GM12878 (cell line): ENCODE data around the gene SSH3. TPM values are rescaled to one million over a fixed set of nuclear protein-coding genes. Genes with fewer than 3 reads are reported as not detected.

Source experiments
- BCL3 ChIP-seq: IDR thresholded peaks from 2 replicates; pipeline ENCODE4 v1.6.1; 2011; ENCODE audit warnings: borderline replicate concordance, low read depth, mild to moderate bottlenecking, moderate library complexity, low read length; ENCODE audit not compliant: insufficient read depth, poor library complexity, severe bottlenecking
- BHLHE40 ChIP-seq, 2 experiments: fragments of 450-650 bp in 1 of 2; IDR thresholded peaks; 2 replicates each; pipeline ENCODE4 v1.6.1; 2011 to 2017; ENCODE audit warnings: low read depth in 2 of 2, borderline replicate concordance in 1 of 2, improper control_type of control experiment in 1 of 2, low read length in 1 of 2, mild to moderate bottlenecking in 1 of 2
- CBX5 ChIP-seq: sonication (generic); IDR thresholded peaks from 2 replicates; pipeline ENCODE4 v1.6.1; 2016; ENCODE audit warnings: low read depth, moderate library complexity, mild to moderate bottlenecking, inconsistent platforms
- KLF5 ChIP-seq: fragments of 450-650 bp; IDR thresholded peaks from 2 replicates; pipeline ENCODE4 v1.6.1; 2014; ENCODE audit warnings: mild to moderate bottlenecking; ENCODE audit not compliant: partially characterized antibody
- MYB ChIP-seq: fragments of 150-350 bp; IDR thresholded peaks from 2 replicates; pipeline ENCODE4 v1.6.1; 2014; ENCODE audit warnings: mild to moderate bottlenecking, low read depth, low read length, borderline replicate concordance
- NR2C2 ChIP-seq: IDR thresholded peaks from 2 replicates; pipeline ENCODE4 v1.6.1; 2011; ENCODE audit warnings: borderline replicate concordance, low read depth; ENCODE audit not compliant: control insufficient read depth, insufficient read length
- REST ChIP-seq: IDR thresholded peaks from 2 replicates; pipeline ENCODE4 v1.6.1; 2012; ENCODE audit warnings: mild to moderate bottlenecking, low read depth, low read length
- SIX5 ChIP-seq: IDR thresholded peaks from 2 replicates; pipeline ENCODE4 v1.6.1; 2011; ENCODE audit warnings: mild to moderate bottlenecking, low read depth, low read length, moderate library complexity; ENCODE audit not compliant: severe bottlenecking
- SMAD5 ChIP-seq: IDR thresholded peaks from 2 replicates; pipeline ENCODE4 v1.6.1; 2016; ENCODE audit warnings: antibody characterized with exemption, low read depth
- SMC3 ChIP-seq: IDR thresholded peaks from 2 replicates; pipeline ENCODE4 v1.6.1; 2011; ENCODE audit warnings: low read length, improper control_type of control experiment, borderline replicate concordance
- SRF ChIP-seq, 2 experiments: IDR thresholded peaks; 2 replicates each; pipeline ENCODE4 v1.6.1; 2011; ENCODE audit warnings: low read depth in 2 of 2, low read length in 2 of 2, mild to moderate bottlenecking in 1 of 2, moderate library complexity in 1 of 2
- ZNF207 ChIP-seq: fragments of 450-650 bp; IDR thresholded peaks from 2 replicates; pipeline ENCODE4 v1.6.1; 2014; ENCODE audit warnings: antibody characterized with exemption, mild to moderate bottlenecking, borderline replicate concordance
- ZNF622 ChIP-seq: fragments of 450-650 bp; IDR thresholded peaks from 2 replicates; pipeline ENCODE4 v1.6.1; 2017; ENCODE audit warnings: mild to moderate bottlenecking, inconsistent platforms
- polyA plus RNA-seq, 11 experiments: library from polyadenylated mRNA; depleted of rRNA in 4 of 11; unstranded in 6 of 11; stranded (reverse) in 5 of 11; fragments of >200 nt; fragmentation: Nextera tagmentation in 4 of 11; fragmentation: Illumina TruSeq in 1 of 11; extraction: Ambion mirVana in 4 of 11; extraction: Trizol in 1 of 11; gene quantifications; 1 replicate in 1 of 11; 2 replicates in 10 of 11; pipeline versions ENCODE4 v1.2.1 to v1.2.3, GENCODE V29; 2011 to 2016; ENCODE audit warnings: inconsistent platforms in 2 of 11, missing spikeins in 2 of 11, low read depth in 1 of 11
- total RNA-seq, 4 experiments: library from RNA; depleted of rRNA in 3 of 4; stranded (reverse); fragments of >200 nt in 3 of 4; fragmentation: Illumina TruSeq in 1 of 4; extraction: Trizol in 1 of 4; gene quantifications; 2 replicates each; pipeline versions ENCODE4 v1.2.1 to v1.2.3, GENCODE V29; 2013 to 2021
- TF ChIP-seq, protein P1 (sequence below): fragments of 450-650 bp; IDR thresholded peaks from 2 replicates; pipeline ENCODE4 v1.6.1; 2016; ENCODE audit warnings: mild to moderate bottlenecking
- TF ChIP-seq, protein P2 (sequence below): fragments of 450-650 bp; IDR thresholded peaks from 2 replicates; pipeline ENCODE4 v1.6.1; 2014; ENCODE audit warnings: mild to moderate bottlenecking
- TF ChIP-seq, protein P3 (sequence below): fragments of 450-650 bp; IDR thresholded peaks from 2 replicates; pipeline ENCODE4 v1.6.1; 2017; ENCODE audit warnings: mild to moderate bottlenecking, low read depth, inconsistent platforms; ENCODE audit not compliant: poor library complexity, severe bottlenecking

SSH3 gene
- total and polyA plus RNA-seq, 10 of the 15 experiments (the other 5 are each of a cell fraction or from before 2014, with no cell fraction given), result 0.05 to 0.83 (median 0.28) TPM; not detected in 3

GRCh38 chr11:67353317-67354074, 50.2 kb downstream of the SSH3 start, which contains the start of gene POLD4 (continued):
- TF ChIP-seq BCL3 (peak; percentile 62), BHLHE40 (IDR thresholded peaks at IDR 0.05; ENCODE audit: borderline replicate concordance in 1 of 2, low read depth in 2 of 2, low read length in 1 of 2) (peak; percentile 23 to 50; a peak in 1 of 4 replicates), KLF5 (peak; percentile 48), MYB (no peak), SRF (IDR thresholded peaks at IDR 0.05; ENCODE audit: low read depth in 2 of 2, low read length in 2 of 2) (0 out of 4 replicates have a peak, but pooled peaks of 1 of the 2 experiments have one; percentile 27), REST (no peak), ZNF622 (no peak), CBX5 (no peak), ZNF207 (0 out of 2 replicates have a peak, but pooled peaks have one; percentile 32), SIX5 (no peak), NR2C2 (no peak), SMAD5 (peak; percentile 95), SMC3 (no peak)
- TF ChIP-seq, protein P1, sequence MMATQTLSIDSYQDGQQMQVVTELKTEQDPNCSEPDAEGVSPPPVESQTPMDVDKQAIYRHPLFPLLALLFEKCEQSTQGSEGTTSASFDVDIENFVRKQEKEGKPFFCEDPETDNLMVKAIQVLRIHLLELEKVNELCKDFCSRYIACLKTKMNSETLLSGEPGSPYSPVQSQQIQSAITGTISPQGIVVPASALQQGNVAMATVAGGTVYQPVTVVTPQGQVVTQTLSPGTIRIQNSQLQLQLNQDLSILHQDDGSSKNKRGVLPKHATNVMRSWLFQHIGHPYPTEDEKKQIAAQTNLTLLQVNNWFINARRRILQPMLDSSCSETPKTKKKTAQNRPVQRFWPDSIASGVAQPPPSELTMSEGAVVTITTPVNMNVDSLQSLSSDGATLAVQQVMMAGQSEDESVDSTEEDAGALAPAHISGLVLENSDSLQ, result peak; percentile 6
- TF ChIP-seq, protein P2, sequence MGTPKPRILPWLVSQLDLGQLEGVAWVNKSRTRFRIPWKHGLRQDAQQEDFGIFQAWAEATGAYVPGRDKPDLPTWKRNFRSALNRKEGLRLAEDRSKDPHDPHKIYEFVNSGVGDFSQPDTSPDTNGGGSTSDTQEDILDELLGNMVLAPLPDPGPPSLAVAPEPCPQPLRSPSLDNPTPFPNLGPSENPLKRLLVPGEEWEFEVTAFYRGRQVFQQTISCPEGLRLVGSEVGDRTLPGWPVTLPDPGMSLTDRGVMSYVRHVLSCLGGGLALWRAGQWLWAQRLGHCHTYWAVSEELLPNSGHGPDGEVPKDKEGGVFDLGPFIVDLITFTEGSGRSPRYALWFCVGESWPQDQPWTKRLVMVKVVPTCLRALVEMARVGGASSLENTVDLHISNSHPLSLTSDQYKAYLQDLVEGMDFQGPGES, result no peak
- TF ChIP-seq, protein P3, sequence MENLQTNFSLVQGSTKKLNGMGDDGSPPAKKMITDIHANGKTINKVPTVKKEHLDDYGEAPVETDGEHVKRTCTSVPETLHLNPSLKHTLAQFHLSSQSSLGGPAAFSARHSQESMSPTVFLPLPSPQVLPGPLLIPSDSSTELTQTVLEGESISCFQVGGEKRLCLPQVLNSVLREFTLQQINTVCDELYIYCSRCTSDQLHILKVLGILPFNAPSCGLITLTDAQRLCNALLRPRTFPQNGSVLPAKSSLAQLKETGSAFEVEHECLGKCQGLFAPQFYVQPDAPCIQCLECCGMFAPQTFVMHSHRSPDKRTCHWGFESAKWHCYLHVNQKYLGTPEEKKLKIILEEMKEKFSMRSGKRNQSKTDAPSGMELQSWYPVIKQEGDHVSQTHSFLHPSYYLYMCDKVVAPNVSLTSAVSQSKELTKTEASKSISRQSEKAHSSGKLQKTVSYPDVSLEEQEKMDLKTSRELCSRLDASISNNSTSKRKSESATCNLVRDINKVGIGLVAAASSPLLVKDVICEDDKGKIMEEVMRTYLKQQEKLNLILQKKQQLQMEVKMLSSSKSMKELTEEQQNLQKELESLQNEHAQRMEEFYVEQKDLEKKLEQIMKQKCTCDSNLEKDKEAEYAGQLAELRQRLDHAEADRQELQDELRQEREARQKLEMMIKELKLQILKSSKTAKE, result peak; percentile 91
